Smooth muscle cell of the brain vasculature (primary cell): ENCODE results near the gene PCP4L1.
"Not testable (repeated sequence)": the region's sequence is repeated elsewhere in the genome, so short reads cannot be mapped to it uniquely, and the experiment has no call there.

Source experiments
- DNase-seq: peaks from one replicate; pipeline ENCODE4 v3.0.0-alpha.2; 2012; ENCODE audit warnings: low read depth, low spot score

PCP4L1 gene

GRCh38 chr1:161258439-161259344 lies at the start of gene PCP4L1:
TSS of gene PCP4L1 (plus strand) at chr1:161258745. CDS start at chr1:161258975, 230 bp downstream.
- DNase-seq, result peak; percentile 13

DNA sequence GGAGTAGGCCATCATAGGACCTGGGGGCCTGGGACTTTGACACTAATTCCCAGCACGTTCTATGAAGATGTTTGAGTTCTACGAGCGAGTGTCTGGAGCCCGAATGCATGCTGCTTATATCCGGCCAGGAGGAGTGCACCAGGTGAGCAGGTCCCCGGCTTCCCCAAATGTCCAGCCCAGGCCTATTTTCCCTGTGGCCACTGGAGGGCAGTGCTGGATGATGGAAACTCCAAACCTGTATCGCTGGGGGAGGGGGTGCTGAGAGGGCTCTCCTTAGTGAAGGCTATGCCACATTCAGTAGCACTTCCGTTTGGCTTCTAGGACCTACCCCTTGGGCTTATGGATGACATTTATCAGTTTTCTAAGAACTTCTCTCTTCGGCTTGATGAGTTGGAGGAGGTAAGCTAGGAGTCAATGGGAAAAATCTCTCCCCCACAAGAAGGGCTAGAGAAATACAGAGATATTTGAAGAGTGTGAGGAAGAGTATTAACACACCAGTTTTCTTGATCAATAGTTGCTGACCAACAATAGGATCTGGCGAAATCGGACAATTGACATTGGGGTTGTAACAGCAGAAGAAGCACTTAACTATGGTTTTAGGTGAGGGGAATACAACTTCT lies 48.6 kb upstream of the PCP4L1 start:
- DNase-seq, result no peak

- DNase-seq, result no peak
Measured at GRCh38 chr1:161214369-161214768, 44.2 kb upstream of the PCP4L1 start.

GRCh38 chr1:161215076-161215475 lies 43.5 kb upstream of the PCP4L1 start, which contains the start of gene FCER1G:
TSS of gene FCER1G (plus strand) at chr1:161215295. CDS start at chr1:161215322, 27 bp downstream.
- no peak for DNase-seq

- no peak for DNase-seq
Measured at GRCh38 chr1:161216945-161217712, 41.4 kb upstream of the PCP4L1 start.

DNA sequence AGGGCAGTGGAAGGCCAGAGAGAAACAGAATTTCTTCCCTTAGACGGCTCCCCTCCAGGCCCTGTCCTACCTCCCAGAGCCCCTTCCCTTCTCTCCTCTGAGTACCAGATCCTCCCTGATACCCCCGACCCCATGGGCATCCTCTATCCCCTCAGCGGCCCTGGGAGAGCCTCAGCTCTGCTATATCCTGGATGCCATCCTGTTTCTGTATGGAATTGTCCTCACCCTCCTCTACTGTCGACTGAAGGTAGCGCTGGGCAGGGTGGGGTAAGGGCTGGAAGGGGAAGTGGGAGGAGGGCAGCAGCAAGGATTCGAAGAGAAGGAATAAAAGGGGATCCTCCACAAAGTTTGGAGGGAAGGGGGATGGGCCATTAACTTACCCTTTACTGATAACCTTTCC lies 40.7 kb upstream of the PCP4L1 start:
- DNase-seq, result no peak

DNA sequence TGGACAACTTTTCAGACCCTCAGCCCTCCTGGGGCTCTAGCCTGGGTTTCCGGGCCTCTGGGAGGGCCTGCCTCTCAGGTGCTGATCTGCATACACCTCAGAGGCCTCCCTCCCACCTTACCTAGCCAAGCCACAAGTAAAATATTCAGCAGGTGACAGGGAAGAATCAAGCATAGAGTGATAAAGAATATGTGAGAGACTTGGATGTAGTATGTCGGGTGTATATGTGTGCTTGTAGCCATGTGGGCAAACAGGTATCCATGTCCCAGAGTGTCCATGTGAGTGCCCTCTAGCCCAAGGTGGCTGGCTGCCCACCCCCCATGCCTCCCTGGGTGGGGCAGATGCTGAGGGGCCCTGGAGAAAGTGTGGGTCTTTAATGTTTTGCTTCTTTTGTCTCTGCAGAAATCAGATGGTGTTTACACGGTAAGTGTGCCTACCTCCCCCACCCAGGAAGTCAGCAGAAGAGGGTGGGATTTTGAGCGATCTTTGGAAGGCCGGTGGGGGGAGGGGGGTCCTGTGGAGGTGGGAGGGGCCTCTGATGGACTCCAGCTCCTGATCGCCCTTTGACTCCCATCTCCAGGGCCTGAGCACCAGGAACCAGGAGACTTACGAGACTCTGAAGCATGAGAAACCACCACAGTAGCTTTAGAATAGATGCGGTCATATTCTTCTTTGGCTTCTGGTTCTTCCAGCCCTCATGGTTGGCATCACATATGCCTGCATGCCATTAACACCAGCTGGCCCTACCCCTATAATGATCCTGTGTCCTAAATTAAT lies 40.1 kb upstream of the PCP4L1 start:
- no peak for DNase-seq

GRCh38 chr1:161219078-161219892 lies 39.3 kb upstream of the PCP4L1 start:
- no peak for DNase-seq

DNA sequence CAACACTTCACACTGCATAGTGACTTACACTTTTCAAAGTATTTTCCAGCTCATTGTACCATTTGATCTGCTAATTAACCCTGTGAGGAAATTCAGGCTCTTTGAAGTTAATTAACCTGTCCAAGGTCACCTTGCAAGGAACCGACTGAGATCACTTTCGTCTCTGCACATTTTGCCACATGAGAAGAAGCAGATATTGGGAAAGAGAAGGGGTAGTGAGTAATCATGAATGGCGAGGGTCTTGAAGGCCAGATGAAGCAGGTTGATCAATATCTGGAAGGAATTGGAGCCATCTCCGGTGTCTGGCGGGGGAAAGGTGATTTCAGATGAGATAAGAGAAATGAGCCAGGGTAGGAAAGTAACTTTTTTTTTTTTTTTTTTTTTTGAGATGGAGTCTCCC lies 38.5 kb upstream of the PCP4L1 start:
- no peak for DNase-seq

DNA sequence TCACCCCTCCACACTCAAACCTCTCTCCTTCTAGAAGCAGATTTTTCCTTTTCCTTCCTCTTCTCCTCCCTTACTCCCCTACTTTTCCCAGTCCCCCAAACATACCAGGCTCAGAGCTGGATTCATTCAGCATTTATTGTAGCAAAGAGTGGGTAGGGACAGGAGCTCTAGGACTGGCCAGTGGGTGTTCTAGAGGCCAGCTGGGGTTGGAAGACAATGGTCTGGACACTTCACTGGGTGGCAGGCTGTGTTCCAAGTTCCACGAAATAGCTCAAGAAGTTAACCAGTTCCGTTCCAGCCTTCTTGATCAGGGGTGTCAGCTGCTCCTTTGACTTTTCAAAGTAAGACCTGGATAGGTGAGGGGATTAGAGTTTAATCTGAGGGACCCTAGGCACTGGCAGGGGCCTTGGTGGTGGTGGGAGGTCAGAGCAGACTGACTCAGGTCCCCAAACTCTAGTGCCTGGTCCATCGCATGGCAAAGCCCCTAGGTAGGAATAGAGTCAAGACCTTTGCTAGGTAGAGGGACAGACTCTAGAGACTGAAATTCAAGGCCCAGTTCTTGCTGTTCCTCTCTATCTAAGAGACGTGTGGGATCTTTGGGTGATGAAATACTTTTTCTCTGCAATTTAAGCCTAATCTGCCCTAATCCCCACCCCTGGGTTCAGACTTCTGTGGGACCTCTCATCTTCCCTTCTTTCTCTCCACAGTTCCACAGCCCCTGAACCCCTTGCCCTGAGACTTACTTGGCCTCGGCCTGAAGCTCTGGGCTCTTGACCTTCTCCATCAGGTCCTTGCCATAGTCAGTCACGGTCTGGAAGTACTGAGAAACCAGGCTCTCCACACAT lies 36.1 kb upstream of the PCP4L1 start:
- no peak for DNase-seq

DNA sequence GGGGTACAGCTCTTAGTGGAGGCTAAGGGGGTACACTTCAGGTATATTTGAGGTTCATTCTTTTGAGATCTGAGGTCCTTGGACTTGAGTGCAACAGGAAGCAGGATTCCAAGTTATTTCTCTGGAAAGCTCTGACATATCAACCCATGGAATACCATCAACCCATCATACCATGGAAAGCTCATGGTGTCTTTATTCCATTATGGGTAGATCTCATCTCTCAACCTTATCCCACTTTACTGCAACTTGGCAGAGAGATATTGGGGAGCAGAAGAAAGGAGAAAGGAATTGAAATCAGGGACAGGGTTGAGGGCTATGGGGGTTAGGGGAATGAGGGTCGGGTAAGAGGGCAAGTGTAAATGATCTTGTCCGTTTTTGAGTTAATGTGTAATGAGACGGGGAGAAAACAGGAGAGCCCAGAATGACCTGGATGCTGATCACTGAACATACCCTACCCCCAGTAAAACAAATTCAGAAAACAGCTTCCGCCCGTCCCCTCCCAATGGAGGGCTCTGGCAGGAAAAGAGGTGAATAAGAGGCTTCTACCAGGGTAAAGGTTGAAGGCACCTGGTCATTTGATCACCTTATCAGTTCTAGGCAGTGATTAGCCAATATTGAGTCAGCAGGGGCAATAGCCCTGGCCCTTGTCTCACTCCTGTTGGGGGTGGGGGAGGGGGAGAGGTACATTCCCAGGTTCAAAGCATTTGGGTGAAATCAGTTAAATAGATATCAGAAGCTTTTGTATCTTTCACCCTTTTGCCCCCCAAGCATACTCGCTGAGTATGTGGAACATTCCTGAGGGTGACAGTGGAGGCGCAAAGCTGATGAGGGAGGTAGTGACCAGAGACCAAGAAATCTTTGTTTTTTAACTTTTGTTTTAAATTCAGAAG lies 34.5 kb upstream of the PCP4L1 start:
- DNase-seq, result no peak

- DNase-seq, result not testable (repeated sequence)
Measured at GRCh38 chr1:161224695-161225087, 33.9 kb upstream of the PCP4L1 start.

DNA sequence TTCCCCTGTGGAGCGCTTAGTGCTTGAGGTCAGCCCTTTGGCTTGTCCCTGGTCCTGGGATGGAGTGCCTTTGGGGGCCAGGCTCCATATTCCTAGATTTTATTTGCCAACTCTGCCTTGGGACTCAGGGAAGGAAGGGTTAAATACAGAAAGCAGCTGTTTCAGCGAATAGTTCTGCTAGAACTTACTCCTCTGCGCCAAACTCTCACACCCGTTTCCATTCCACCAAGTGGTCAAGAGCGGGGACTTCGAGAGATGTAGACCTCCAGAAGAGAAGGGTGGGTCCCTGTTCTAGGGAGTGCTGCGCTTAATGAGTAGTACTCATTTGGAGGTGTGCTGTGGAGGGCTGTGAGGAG lies 33.4 kb upstream of the PCP4L1 start:
- DNase-seq, result no peak

DNA sequence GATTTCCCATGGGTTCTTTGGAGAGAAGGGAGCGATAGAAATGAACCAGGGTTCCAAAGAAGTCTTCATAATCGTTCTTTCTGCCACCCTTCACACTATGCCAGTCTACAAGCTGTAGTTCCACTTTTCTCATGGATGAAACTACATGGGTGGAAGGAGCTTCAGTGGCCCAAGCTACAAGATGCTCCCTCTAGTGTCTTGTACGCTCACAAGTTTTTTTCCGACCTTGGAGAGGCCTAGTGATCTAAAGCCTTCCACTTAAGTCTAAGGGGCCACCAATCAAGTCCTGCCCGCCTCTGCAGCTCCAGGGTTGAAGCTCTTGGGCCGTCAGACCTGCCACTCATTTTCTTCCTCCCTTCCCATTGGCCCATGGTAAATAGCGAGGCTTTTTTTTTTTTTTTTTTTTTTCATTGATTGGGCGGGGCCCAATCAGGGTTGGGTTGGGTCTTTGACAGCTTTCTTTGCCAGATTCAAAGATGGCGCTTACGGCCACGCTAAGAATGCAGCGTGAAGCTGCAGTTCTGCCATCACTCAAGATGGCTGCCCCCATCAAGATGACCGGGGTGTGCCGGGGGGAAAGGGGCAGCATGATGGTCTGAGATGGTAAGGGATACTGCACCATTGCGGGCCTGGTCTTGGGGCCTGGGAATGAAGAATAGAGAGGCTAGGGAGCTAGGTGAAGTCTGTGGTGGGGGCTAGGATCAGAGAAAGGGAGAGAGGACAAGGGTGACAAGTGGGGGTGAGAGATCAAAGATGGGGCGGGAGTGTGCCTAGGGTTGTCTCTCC lies 32.8 kb upstream of the PCP4L1 start, which contains the start of gene TOMM40L:
Gene TOMM40L, plus strand, starts transcription at position 527 of the 786 bp plus-strand sequence. CDS start 430 bp downstream, outside the sequence.
- DNase-seq, result peak; percentile 99

GRCh38 chr1:161226320-161226711 lies 32.2 kb upstream of the PCP4L1 start:
- no peak for DNase-seq

DNA sequence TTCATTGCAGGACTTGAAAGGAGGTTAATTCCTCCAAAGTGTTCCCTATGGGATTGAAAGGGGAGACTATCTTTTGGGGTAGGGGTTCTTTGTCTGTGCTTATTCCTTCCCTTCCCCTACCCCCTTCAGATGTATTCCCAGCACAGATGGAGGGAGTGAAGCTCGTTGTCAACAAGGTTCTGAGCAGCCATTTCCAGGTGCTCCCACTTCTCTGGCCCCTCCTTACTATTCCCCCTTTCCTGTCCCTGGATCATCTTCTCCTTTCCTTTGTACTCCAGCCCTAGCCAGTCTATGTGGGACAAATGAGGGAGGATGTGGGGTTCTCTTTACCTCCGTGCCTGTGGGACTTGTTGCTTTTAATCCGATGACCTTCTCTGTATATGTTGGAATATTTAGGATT lies 31.8 kb upstream of the PCP4L1 start:
- DNase-seq, result no peak

DNA sequence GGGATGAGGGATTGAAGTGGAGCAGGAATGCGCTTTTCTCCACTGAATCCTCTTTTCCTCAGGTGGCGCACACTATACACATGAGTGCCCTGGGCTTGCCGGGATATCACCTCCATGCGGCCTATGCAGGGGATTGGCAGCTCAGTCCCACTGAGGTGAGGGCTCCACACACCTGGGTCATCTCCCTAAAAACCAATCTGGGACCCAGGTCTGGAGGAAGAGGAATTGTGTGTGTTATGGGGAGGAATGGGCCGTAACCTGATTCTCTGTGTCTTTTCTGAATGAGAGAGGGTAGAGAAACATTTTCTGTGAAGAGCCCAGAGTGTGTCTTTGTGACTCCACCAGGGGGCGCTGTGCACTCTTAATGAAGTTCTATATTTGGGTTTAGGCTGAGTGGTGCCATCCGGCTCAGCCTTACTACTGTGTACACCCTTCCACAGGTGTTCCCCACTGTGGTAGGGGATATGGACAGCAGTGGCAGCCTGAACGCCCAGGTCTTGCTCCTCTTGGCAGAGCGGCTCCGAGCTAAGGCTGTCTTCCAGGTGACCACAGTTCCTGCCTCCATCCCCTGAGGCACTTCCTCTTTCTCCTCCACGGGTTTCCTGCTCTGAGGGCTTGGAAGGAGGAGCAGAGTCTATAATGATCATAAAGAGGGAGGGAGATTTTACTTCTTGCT lies 31.2 kb upstream of the PCP4L1 start:
- peak; percentile 59 for DNase-seq
